GM18517 (cell line): ENCODE data around the gene PRKCA.

ENCODE experiments used
- ATAC-seq: cut with Tn5 transposase; IDR thresholded peaks from one replicate; pipeline ENCODE4 v1.9.1; 2021; ENCODE audit warnings: mild to moderate bottlenecking, moderate library complexity; ENCODE audit not compliant: unreplicated experiment

The PRKCA gene

GRCh38 chr17:66783656-66784381, 481.4 kb downstream of the PRKCA start:
- ATAC-seq, result no peak

GRCh38 chr17:66784621-66785364, 482.4 kb downstream of the PRKCA start:
- no peak for ATAC-seq

DNA sequence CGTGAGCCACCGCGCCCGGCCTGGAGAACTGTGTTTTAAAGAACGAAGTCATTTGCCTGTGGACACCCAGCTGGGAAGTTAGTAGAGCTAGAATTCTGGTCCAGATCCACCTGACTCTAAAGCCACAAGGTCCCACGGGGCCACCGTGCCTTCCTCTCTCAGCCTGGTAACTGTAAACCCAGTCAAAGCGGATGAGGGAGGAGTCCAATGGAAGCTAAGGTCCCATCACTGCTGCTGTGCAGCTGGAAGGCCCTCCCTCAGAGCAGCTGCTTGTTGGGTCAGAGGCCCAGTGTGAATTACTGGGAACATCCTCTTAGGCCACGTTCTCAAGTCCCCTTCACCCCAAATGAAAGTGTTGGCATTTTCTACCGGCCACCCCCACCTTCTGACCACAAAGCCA, 483.7 kb downstream of the PRKCA start:
- no peak for ATAC-seq

DNA sequence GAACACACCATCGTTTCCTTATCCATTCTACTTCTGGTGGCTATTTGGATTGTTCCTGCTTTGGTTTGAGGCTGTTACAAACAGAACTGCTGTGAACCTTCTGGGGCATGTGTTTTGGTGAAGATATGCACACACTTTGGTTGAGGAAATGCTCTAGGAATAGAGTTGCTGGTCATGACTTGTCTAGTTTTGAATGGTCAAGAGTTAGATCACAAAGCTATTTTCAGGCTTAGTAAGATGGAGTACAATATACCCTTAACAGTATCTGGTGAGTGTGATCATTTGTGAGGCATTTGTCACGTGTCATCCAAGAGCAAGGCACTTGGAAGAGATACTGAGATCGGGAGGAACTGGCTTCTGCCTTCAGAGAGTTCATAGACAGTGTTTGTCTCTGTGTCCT, 485.5 kb downstream of the PRKCA start:
- ATAC-seq, result no peak

DNA sequence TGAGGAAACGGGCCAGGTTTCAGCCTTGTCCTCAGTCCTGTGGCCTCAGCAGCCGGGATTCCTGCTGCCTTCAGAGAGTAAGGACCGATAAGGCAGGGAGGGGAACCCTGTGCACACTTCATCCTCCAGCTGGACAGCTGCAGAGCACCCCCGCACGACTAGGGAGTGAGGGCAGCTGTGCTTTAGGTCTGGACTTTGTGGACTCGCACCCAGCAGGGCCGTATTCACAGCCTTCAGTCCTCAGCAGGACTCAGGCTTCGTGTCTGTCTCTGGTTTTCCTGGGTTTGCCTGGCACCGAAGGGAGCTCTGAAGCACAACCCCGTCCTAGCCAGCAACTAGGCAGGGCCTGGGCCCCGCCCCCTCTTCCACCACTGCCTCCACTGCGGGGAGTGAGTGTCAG, 486.7 kb downstream of the PRKCA start:
- no peak for ATAC-seq

- no peak for ATAC-seq
Measured at GRCh38 chr17:66789961-66790437, 487.6 kb downstream of the PRKCA start.

- no peak for ATAC-seq
Measured at GRCh38 chr17:66790501-66791061, 488.2 kb downstream of the PRKCA start.

DNA sequence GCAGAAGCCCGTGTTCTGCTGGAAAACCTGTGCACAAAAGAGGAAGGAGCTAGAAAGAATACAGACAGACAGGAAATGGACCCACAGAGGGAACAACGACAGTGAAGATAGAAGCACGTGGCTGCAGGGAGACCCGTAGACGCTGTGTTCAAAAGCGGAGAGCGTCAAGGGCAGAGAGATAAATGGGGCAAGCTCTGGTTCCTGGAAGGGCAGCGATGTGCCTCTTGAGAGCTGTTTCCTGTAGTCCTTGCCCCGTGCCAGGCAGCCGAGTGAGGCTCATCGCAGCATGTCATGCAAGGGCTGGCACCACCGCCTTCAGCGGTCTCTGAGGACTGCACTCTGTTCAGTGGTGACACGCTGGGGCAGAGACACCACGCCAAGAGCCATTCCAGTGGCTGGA, 488.9 kb downstream of the PRKCA start:
- ATAC-seq, result no peak

DNA sequence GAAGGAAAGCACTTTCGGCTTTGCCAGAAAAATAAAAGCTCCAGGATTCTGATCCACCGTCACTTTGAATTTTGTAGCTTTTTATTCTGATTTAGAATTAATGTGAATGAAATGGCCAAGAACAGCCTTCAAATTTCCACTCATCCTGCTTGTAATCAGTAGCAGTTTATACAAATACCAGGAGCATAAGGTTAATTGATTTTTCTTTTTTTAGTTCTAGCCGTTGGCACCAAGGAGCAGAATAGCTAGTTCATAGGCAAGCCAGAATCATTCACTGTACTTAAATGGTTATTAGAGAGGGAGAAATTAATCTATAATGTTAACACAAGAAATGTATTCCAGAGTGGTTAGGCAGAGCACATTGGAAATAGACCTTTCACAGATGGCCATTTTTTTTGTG, 491.4 kb downstream of the PRKCA start:
- ATAC-seq, result no peak

- ATAC-seq, result no peak
Measured at GRCh38 chr17:66795486-66795885, 493.1 kb downstream of the PRKCA start.

DNA sequence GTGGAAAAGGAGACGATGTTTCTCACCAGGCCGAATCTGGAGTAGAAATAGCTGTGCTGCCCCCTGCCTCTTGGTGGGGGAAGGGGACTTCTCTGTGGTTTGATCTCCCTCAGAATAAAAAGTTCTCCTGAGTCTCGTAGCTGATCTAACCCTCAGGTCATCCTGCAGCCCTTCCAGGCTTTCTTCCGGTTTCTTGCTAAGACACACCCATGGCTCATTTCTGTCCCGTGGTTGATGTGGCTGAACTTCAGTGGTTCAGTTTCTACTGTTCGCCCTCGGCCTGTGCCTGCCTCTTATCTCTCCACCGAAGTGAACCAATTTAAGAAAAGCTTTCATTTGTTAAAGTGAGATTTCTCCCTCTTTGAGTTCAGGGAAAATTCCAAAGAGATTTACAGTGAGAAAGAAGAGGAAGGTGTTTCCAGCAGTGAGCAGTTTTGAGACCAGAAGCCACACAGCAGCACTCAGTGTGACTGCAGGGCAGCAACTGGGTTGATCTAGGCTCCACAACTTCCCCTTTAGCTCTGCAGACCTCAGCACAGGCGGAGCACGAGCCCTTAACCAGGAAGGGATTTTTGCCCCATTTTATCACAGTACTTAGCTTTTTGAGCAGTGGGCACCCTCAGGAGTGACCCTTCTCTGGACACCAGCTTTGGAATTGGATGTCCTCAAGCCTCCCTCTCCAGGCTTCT, 497.6 kb downstream of the PRKCA start:
- ATAC-seq, result no peak

GRCh38 chr17:66803474-66803951, 501.1 kb downstream of the PRKCA start:
- ATAC-seq, result no peak

DNA sequence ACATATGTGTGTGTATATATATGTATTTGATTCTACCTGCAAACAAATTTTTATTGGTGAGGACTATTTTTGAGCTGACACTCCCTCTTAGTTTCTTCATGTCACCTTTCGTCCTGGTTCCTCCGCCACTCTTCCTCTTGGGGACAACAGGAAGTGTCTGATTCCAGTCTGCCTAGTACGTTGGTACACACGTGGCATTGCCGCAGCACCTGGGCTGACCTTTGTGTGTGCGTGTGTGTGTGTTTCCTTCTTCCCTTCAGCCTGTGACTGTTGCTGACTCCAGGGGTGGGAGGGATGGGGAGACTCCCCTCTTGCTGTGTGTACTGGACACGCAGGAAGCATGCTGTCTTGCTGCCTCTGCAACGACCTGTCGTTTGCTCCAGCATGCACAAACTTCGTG, 503.2 kb downstream of the PRKCA start:
- no peak for ATAC-seq

DNA sequence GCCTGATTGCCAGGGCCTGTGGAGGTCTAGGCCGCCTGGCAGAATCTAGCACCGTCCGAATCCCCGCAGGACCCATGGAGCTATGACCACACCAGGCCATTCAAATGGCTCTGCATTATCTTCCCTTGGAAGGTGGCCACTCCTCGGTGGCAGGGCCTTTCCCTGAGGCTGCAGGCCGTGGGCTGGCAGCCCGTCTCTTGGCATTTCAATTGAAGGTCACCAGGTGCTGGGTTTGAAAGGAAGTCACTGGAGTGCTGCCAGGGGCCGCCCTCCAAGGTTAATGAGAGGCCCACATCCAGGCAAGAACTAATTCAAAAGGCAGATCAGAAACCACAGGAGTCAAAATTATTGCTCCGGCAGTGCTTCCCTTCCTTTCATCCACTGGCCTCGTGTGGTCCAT, 504.8 kb downstream of the PRKCA start:
- ATAC-seq, result no peak

GRCh38 chr17:66809408-66809807, 507.0 kb downstream of the PRKCA start:
- no peak for ATAC-seq

DNA sequence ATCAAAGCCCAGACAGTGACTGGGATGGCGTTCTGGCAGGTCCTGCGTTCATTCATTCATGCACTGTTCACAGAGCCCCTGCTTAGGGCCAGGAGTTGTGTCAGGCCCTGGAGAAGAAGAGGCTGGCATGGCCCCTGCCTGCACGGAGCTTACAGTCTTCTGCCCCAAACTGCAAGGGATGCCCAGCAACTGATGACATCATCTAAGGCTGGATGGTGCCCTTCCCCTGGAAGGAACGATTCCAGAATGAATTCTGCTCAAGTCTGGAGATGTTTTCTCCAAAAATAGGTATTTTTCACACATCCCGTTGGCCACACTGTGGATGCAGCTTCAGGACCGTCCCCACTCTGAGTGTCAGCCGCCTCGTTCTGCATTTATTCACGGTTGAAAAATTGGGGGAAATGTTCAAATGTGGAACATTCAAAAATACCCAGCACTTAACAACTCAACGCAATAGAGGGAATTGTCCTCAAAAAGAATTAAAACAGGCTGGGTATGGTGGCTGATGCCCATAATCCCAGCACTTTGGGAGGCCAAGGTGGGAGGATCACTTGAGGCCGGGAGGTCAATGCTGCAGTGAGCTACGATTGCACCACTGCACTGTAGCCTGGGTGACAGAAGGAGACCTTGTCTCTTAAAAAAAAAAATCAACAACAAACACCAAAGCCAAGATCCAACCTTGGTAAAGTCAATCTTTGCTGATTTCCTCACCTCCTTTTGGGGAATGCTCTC, 508.7 kb downstream of the PRKCA start:
- no peak for ATAC-seq

- no peak for ATAC-seq
Measured at GRCh38 chr17:66811683-66812054, 509.3 kb downstream of the PRKCA start.

DNA sequence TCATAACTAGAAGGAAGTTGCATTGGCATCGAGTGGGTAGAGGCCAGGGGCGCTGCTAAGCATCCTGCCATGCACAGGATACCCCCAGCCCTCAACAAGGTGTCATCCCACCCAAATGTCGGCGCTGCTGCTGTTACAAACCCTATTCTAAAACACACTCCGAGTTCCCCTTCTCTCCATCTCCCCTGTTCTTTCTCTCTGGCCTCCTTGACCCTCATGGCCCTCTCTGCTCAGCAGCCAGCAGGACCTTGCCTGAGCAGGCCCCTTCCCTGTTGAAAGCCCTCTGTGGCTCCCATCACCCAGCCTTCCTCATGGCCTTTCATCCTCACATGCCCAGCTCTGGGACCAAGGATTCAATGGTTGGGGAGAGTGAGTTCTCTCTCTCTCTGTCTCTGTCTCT, 510.2 kb downstream of the PRKCA start:
- ATAC-seq, result no peak

- ATAC-seq, result no peak
Measured at GRCh38 chr17:66813296-66813695, 510.9 kb downstream of the PRKCA start.

- no peak for ATAC-seq
Measured at GRCh38 chr17:66814026-66814425, 511.6 kb downstream of the PRKCA start.

DNA sequence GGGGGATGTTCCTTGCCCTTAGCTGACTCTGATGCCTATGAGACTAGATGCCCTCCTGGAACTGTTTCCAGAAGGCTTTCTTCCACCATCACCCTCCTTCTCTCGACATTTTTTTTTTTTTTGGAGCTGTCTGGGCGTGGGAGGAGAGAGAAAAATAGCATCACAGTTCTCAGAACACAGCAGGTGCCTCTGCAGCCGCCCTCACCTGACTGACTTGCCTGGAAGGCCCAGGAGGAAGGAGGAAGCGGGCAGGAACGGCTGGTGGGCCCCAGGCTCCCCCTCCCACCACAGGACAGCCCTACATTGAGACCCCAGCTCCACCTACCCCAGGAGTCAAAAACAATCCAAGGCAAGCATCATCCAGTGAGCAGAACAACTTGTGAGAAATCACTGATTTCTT, 512.2 kb downstream of the PRKCA start:
- ATAC-seq, result no peak
